ENCODE results near the gene OR1F1.
"Not testable (repeated sequence)": the region's sequence is repeated elsewhere in the genome, so short reads cannot be mapped to it uniquely, and the experiment has no call there.

The OR1F1 gene

DNA sequence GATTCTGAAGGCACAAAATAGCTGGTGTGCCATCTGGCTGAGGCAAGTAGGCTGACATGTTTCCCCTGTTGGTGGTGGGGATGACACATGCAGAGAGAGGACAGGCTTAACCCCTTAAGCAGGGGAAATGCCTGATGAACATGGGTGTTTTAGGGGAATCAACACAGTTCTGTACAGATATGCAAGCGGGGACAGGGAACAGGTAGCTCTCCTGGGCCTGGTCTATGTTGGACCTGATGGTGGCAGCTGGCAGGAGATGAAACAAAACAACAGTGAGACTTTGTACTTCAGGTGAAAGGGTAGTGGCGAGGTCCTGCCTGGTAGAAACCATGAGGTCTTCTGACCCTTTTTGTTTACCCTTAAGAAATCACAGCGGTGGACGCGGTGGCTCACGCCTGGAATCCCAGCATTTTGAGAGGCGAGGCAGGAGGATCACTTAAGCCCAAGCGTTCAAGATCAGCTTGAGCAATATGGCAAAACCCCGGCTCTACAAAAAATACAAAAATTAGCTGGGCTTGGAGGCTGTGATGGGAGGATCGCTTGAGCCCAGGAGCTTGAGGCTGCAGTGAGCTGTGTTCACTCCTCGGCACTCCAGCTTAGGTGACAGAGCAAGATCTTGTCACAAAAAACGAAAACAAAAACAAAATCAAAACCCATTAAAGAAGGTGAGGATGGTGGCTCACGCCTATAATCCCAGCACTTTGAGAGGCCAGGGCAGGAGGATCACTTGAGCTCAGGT is 10.5 kb downstream of the OR1F1 start:
- DNase-seq (ENCODE audit: low spot score), result no peak

GRCh38 chr16:3202903-3203539 is 15.0 kb downstream of the OR1F1 start:
- no peak for DNase-seq (ENCODE audit: low spot score)

- not testable (repeated sequence) for DNase-seq (ENCODE audit: low spot score)
These were observed 17.9 kb downstream of the OR1F1 start for GRCh38 chr16:3205939-3206338.

GRCh38 chr16:3207086-3207953 is 19.3 kb downstream of the OR1F1 start:
- DNase-seq (ENCODE audit: low spot score), result no peak

DNA sequence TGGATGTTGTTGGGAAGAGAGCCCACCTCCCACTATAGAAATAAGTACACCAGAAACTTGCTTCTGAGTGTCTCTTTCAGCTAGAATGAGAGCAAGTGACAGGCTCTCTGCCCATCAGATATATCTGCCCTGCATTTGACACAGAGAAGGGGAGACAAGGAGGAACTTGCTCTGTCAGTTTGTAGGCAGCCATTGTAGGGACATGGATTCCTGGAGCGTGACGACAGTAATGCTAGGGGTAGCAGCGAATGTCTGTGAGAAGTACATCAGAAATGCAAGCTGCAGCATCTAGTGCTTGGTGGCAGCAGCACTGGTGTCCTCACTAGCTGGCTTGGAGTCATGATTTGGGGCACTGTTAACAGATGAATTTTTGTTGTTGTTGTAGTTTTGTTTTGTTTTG is 24.0 kb downstream of the OR1F1 start:
- DNase-seq (ENCODE audit: low spot score), result no peak

DNA sequence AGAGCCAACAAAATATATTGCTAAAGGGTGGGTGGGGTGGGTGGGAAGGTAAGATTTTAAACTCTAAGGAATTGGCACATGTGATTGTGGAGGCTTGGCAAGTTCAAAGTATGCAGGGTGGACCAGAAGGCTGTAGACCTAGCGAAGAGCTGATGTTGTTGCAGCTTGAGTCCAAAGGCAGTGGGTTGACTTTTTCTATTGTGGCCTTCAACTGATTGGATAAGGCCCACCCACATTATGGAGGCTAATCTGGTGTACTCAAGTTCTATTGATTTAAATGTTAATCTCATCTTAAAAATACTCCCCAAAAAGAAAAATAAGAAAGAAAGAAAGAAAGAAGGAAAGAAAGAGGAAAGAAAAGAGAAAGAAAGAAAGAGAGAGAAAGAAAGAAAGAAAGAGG is 24.6 kb downstream of the OR1F1 start:
- no peak for DNase-seq (ENCODE audit: low spot score)

GRCh38 chr16:3214904-3215600 is 27.0 kb downstream of the OR1F1 start:
- DNase-seq (ENCODE audit: low spot score), result peak; percentile 17

DNA sequence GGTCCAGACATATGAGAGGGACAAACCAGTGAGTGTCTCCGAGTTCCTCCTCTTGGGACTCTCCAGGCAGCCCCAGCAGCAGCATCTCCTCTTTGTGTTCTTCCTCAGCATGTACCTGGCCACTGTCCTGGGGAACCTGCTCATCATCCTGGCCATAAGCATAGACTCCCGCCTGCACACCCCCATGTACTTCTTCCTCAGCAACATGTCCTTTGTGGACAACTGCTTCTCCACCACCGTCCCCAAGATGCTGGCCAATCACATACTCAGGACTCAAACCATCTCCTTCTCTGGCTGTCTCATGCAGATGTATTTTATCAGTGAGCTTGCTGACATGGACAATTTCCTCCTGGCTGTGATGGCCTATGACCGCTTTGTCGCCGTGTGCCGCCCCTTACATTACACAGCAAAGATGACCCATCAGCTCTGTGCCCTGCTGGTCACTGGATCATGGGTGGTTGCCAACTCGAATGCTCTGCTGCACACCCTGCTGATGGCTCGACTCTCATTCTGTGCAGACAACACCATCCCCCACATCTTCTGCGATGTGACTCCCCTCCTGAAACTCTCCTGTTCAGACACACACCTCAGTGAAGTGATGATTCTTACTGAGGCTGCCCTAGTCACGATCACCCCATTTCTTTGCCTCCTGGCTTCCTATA is 27.7 kb downstream of the OR1F1 start:
- DNase-seq (ENCODE audit: low spot score), result no peak

DNA sequence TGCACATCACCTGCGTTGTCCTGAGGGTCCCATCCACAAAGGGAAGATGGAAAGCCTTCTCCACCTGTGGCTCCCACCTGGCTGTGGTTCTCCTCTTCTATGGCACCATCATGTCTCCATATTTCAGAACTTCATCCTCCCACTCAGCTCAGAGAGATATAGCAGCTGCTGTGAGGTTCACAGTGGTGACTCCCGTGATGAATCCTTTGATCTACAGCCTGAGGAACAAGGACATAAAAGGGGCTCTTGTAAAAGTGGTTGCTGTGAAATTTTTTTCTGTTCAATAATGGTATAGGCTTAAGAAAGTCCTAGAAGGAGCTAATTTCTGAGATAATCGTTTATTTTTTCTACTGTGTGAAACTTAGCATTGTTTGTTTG is 28.2 kb downstream of the OR1F1 start:
- DNase-seq (ENCODE audit: low spot score), result no peak

- DNase-seq (ENCODE audit: low spot score), result no peak
These were observed 32.8 kb downstream of the OR1F1 start for GRCh38 chr16:3220839-3221238.

- DNase-seq (ENCODE audit: low spot score), result no peak
These were observed 36.0 kb downstream of the OR1F1 start for GRCh38 chr16:3223913-3224515.

DNA sequence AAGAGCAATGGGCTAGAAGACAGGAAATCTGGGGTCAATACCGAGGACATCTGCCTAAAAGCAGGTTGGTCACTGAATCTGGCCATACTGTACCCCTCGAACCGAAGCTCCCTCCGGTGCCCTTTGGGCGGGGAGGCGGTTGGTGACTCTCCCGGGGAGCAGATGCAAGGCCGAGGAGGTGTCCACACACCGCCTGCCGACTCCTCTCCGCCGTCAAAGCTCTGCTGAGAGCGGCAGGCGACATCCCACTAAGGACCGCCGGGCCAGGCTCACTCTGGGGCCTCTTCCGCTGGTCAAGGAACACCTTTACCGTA is 46.5 kb downstream of the OR1F1 start:
- no peak for DNase-seq (ENCODE audit: low spot score)

DNA sequence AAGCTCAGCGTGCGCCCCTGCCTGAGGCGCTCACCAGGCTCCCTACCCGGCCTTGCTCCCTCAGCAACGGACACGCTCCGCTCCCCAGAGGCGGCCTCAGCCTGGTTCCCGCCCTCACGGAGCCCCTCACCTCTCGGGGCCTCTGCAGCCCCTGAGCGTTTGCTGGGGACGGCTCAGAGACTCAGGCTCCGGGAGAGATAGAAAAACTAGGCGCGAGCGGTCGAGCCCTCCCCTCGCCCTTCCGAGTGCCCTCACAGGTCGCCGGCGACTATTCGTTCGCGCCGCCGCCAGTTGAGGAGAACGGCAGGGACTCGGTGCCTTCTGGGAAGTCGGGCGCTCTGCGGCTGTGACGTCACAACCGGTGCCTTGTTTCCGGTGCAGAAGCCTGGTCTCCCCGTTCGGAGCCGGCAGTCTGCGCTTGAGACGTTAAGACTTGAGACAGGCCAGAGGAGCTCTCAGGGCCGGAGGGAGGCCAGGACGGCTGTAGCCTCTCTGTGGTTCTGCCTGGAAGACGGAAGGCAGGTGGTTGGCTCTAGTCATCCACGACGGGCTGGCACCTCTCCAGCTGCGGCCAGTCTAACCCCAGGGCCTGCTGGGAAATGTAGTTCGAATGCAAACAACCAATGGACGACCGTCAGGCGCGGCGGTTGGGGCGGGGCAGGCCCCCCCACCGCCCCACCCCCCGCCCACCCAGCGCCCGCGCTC is 47.0 kb downstream of the OR1F1 start, which contains the start of gene ZNF200:
TSS of gene ZNF200 (minus strand) at position 302 of the 705 bp plus-strand sequence. CDS start 1,403 bp downstream, outside the sequence.
- DNase-seq (ENCODE audit: low spot score), result peak; percentile 92

- DNase-seq (ENCODE audit: low spot score), result no peak
These were observed 48.1 kb downstream of the OR1F1 start for GRCh38 chr16:3235856-3236669.

- no peak for DNase-seq (ENCODE audit: low spot score)
These were observed 53.8 kb downstream of the OR1F1 start for GRCh38 chr16:3241761-3242160.

GRCh38 chr16:3242709-3243108 is 54.7 kb downstream of the OR1F1 start:
- no peak for DNase-seq (ENCODE audit: low spot score)

DNA sequence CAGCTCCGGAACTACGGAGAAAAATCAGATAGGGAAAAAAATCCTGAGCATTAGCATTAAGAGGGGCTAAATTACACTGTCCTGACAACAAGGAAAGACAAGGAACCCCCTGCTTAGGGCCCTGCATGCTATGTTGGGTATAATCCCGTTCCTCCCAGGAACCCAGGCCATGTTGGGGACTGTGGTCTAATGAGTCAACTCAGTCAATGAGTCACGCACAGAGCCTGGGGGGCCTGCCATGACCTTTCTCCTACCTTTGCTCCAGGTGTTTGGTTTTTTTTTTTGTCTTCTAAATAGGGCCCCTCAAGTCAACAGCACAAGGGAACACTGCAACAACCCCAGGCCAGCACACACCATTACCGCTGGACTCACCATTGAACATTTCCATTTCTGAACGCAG is 55.9 kb downstream of the OR1F1 start:
- DNase-seq (ENCODE audit: low spot score), result no peak

DNA sequence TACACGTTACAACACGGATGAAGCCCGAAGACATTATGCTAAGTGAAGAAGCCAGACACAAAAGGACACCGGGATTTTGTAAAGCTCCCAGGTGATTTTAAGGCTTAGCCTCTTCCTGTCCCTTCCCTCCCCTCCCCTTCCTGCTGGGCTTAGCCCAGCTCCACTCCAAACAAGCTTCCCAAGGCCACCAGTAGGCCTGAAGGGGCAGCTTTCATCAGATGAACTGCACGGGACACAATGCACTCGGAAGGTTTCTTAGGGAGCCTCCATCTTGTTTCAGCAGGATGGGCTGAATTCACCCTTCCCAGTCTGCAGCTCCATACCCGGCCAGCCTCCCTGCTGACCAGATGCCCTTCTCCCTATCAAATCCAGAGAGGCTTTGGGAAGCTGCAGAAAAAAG is 58.0 kb downstream of the OR1F1 start:
- DNase-seq (ENCODE audit: low spot score), result no peak

DNA sequence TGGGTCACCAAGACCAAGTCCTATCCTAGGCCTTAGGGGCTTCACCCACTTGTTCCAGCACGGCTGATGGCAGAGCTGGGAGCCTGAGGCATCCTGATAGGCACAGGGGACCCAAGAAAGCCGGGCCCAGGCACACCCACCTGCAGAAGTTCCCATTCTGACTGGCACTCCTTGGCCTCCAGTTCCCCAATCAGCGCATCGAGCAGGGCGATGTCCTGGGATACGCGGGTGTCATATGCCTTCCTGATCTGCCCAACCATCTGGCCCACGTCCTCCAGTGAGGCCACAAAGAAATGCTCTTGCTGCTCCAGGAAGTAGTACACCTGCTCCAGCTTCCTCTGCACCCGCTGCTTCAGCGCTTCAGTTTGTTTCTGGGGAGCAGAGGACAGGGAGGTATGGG is 58.9 kb downstream of the OR1F1 start:
- no peak for DNase-seq (ENCODE audit: low spot score)

- DNase-seq (ENCODE audit: low spot score), result no peak
These were observed 60.6 kb downstream of the OR1F1 start for GRCh38 chr16:3248596-3248995.
